CD4-positive, CD25-positive, alpha-beta regulatory T cell (primary cell): Measurements from ENCODE around the gene DLX3. TPM values are rescaled to one million over a fixed set of nuclear protein-coding genes. Genes with fewer than 3 reads are reported as not detected.
"Not testable (repeated sequence)": the region's sequence is repeated elsewhere in the genome, so short reads cannot be mapped to it uniquely, and the experiment has no call there.

Experiments used
- ATAC-seq, 2 donors: fragments of 150-1000 bp; cut with Tn5 transposase; one replicate each; pipeline ENCODE4 v1.10.0; 2021; ENCODE audit warnings: low read depth in 2 of 2, moderate number of reproducible peaks in 2 of 2, moderate library complexity in 1 of 2
- DNase-seq, 3 donors: peaks; one replicate each; pipeline versions ENCODE4 v3.0.0 to v3.0.0-alpha.2; 2012 to 2022; ENCODE audit warnings: mixed read lengths in 1 of 3
- H3K27ac ChIP-seq: one replicate; pipeline ENCODE4 v1.7.0; 2013; ENCODE audit warnings: mild to moderate bottlenecking, low read length; ENCODE audit not compliant: insufficient read depth, poor library complexity, severe bottlenecking
- H3K27me3 ChIP-seq: one replicate; pipeline ENCODE4 v1.7.0; 2013; ENCODE audit warnings: low read length; ENCODE audit not compliant: control insufficient read depth, insufficient read depth
- H3K36me3 ChIP-seq: one replicate; pipeline ENCODE4 v1.7.0; 2013; ENCODE audit warnings: mild to moderate bottlenecking, low read length, moderate library complexity; ENCODE audit not compliant: control insufficient read depth, insufficient read depth
- H3K4me1 ChIP-seq: 2 replicates; pipeline ENCODE4 v1.7.0; 2013; ENCODE audit warnings: mild to moderate bottlenecking, low read length; ENCODE audit not compliant: insufficient read depth, control insufficient read depth, poor library complexity, severe bottlenecking
- H3K4me3 ChIP-seq: one replicate; pipeline ENCODE4 v1.7.0; 2013; ENCODE audit warnings: low read depth, mild to moderate bottlenecking, low read length, moderate library complexity
- H3K9me3 ChIP-seq, 2 experiments: 1 replicate in 1 of 2; 2 replicates in 1 of 2; pipeline ENCODE4 v1.7.0; 2013; ENCODE audit warnings: low read length in 2 of 2, mild to moderate bottlenecking in 1 of 2, moderate library complexity in 1 of 2; ENCODE audit not compliant: control insufficient read depth in 2 of 2
- H3K27ac Mint-ChIP-seq, 3 donors: one replicate each; pipeline ENCODE4 v1.8.0; 2020 to 2022; ENCODE audit warnings: mild to moderate bottlenecking in 3 of 3, mixed read lengths in 3 of 3, moderate library complexity in 2 of 3
- H3K27me3 Mint-ChIP-seq: one replicate; pipeline ENCODE4 v1.8.0; 2022; ENCODE audit warnings: mild to moderate bottlenecking, mixed read lengths
- H3K36me3 Mint-ChIP-seq: one replicate; pipeline ENCODE4 v1.8.0; 2020; ENCODE audit warnings: mixed read lengths
- H3K4me1 Mint-ChIP-seq, 4 donors: one replicate each; pipeline ENCODE4 v1.8.0; 2020 to 2022; ENCODE audit warnings: mixed read lengths in 4 of 4, mild to moderate bottlenecking in 1 of 4
- H3K4me3 Mint-ChIP-seq, 4 donors: one replicate each; pipeline ENCODE4 v1.8.0; 2020 to 2022; ENCODE audit warnings: mild to moderate bottlenecking in 4 of 4, mixed read lengths in 4 of 4, moderate library complexity in 3 of 4
- H3K9me3 Mint-ChIP-seq, 7 donors: one replicate each; pipeline ENCODE4 v1.8.0; 2020 to 2022; ENCODE audit warnings: mixed read lengths in 7 of 7, mild to moderate bottlenecking in 3 of 7, moderate library complexity in 2 of 7
- polyA plus RNA-seq, 4 donors: library from polyadenylated mRNA; unstranded; fragments of 300-500 nt; fragmentation: Illumina TruSeq; gene quantifications; one replicate each; pipeline ENCODE4 v1.2.3, GENCODE V29; 2021
- total RNA-seq: library from RNA; stranded (reverse); gene quantifications from one replicate; pipeline ENCODE4 v1.2.3, GENCODE V29; 2022

The DLX3 gene
- total RNA-seq (not detected), polyA plus RNA-seq (under 1 TPM in 2 of 4 donors, not detected in 2; 0.06 to 0.09 TPM)

GRCh38 chr17:49995055-49995738 is at the start of gene DLX3:
Gene DLX3, minus strand, starts transcription at chr17:49995224. Its CDS starts 226 bp downstream, at chr17:49994998.
- peak within 1 kb of the TSS; percentile 64 for H3K4me3 ChIP-seq
- peak within 1 kb of the TSS in 1 of 3 donors; percentile 69 for H3K27ac Mint-ChIP-seq

GRCh38 chr17:50044483-50044882 is 49.5 kb upstream of the DLX3 start:
- DNase-seq, result no peak
- no peaks in the 10 kb centered on the region for H3K27me3 ChIP-seq
- peaks cover 0 to 2% (median 0%) of the 10 kb centered on the region in 7 donors for H3K9me3 Mint-ChIP-seq
- H3K27ac ChIP-seq, result no peak overlapping the region
- H3K27me3 Mint-ChIP-seq, result peaks cover 9% of the 10 kb centered on the region
- no peaks in the 10 kb centered on the region for H3K4me1 ChIP-seq
- ATAC-seq, result no peak
- no peaks in the 10 kb centered on the region for H3K36me3 ChIP-seq
- H3K36me3 Mint-ChIP-seq, result no peaks in the 10 kb centered on the region
- H3K4me3 ChIP-seq, result no peak overlapping the region
- H3K9me3 ChIP-seq, result no peaks in the 10 kb centered on the region
- H3K4me3 Mint-ChIP-seq, result no peak overlapping the region
- H3K4me1 Mint-ChIP-seq, result peaks cover 0 to 3% (median 0%) of the 10 kb centered on the region in 4 donors
- H3K27ac Mint-ChIP-seq, result no peak overlapping the region

More at GRCh38 chr17:49995055-49995738, at the start of gene DLX3:
- Mint-ChIP-seq H3K4me1 (peaks cover 0 to 44% (median 16%) of the 10 kb centered on the region in 4 donors), H3K4me3 (peak within 1 kb of the TSS; percentile 77 to 91 (median 88)), H3K27me3 (peaks cover 82% of the 10 kb centered on the region), H3K9me3 (peaks cover 0 to 8% (median 0%) of the 10 kb centered on the region in 7 donors), H3K36me3 (no peaks in the 10 kb centered on the region)
- H3K4me1 ChIP-seq, result peaks cover 34% of the 10 kb centered on the region
- H3K27me3 ChIP-seq, result peaks cover 47% of the 10 kb centered on the region
- H3K9me3 ChIP-seq, result peaks cover 0 to 5% of the 10 kb centered on the region in 2 experiments
- ATAC-seq (no peak), DNase-seq (no peak)
- no peak within 1 kb of the TSS for H3K27ac ChIP-seq
- H3K36me3 ChIP-seq, result no peaks in the 10 kb centered on the region

- H3K36me3 ChIP-seq, result no peaks in the 10 kb centered on the region
Observed at GRCh38 chr17:50043290-50044148, 48.5 kb upstream of the DLX3 start.

GRCh38 chr17:50042211-50042610 is 47.2 kb upstream of the DLX3 start:
- ATAC-seq, result no peak
- Mint-ChIP-seq H3K27ac (no peak overlapping the region), H3K9me3 (no peaks in the 10 kb centered on the region), H3K27me3 (peaks cover 9% of the 10 kb centered on the region), H3K4me3 (no peak overlapping the region), H3K36me3 (no peaks in the 10 kb centered on the region), H3K4me1 (no peaks in the 10 kb centered on the region)
- Histone ChIP-seq H3K27ac (no peak overlapping the region), H3K9me3 (no peaks in the 10 kb centered on the region), H3K4me1 (no peaks in the 10 kb centered on the region), H3K36me3 (no peaks in the 10 kb centered on the region), H3K27me3 (no peaks in the 10 kb centered on the region), H3K4me3 (no peak overlapping the region)
- DNase-seq, result no peak

More at GRCh38 chr17:50043290-50044148, 48.5 kb upstream of the DLX3 start:
- H3K27ac ChIP-seq, result no peak overlapping the region
- no peaks in the 10 kb centered on the region for H3K9me3 ChIP-seq
- H3K27me3 Mint-ChIP-seq, result peaks cover 9% of the 10 kb centered on the region
- no peaks in the 10 kb centered on the region for H3K27me3 ChIP-seq
- H3K27ac Mint-ChIP-seq, result no peak overlapping the region
- ATAC-seq, result no peak
- no peaks in the 10 kb centered on the region for H3K36me3 Mint-ChIP-seq
- no peak overlapping the region for H3K4me3 Mint-ChIP-seq
- peaks cover 0 to 2% (median 0%) of the 10 kb centered on the region in 7 donors for H3K9me3 Mint-ChIP-seq
- H3K4me1 ChIP-seq, result no peaks in the 10 kb centered on the region
- no peak overlapping the region for H3K4me3 ChIP-seq
- no peaks in the 10 kb centered on the region for H3K4me1 Mint-ChIP-seq
- DNase-seq, result no peak

- not testable (repeated sequence) for H3K36me3 Mint-ChIP-seq, H3K9me3 ChIP-seq, H3K4me3 Mint-ChIP-seq, ATAC-seq, H3K27ac ChIP-seq, H3K4me1 Mint-ChIP-seq, H3K4me1 ChIP-seq, DNase-seq, H3K27me3 Mint-ChIP-seq, H3K36me3 ChIP-seq, H3K27me3 ChIP-seq, H3K9me3 Mint-ChIP-seq, H3K4me3 ChIP-seq
- H3K27ac Mint-ChIP-seq, result peak overlapping the region in 1 of 3 donors; percentile 52
Observed at GRCh38 chr17:50040496-50040895, 45.5 kb upstream of the DLX3 start.

- H3K27me3 Mint-ChIP-seq, result peaks cover 13% of the 10 kb centered on the region
- H3K27me3 ChIP-seq, result no peaks in the 10 kb centered on the region
- no peaks in the 10 kb centered on the region for H3K9me3 Mint-ChIP-seq
- no peak overlapping the region for H3K4me3 ChIP-seq
- ATAC-seq, result no peak
- no peak for DNase-seq
- no peak overlapping the region for H3K27ac ChIP-seq
- H3K36me3 ChIP-seq, result no peaks in the 10 kb centered on the region
- no peaks in the 10 kb centered on the region for H3K4me1 ChIP-seq
- no peaks in the 10 kb centered on the region for H3K36me3 Mint-ChIP-seq
- H3K27ac Mint-ChIP-seq, result no peak overlapping the region
- H3K9me3 ChIP-seq, result no peaks in the 10 kb centered on the region
- H3K4me1 Mint-ChIP-seq, result no peaks in the 10 kb centered on the region
- no peak overlapping the region for H3K4me3 Mint-ChIP-seq
Observed at GRCh38 chr17:50039058-50039457, 44.0 kb upstream of the DLX3 start.

GRCh38 chr17:50037321-50038107 is 42.5 kb upstream of the DLX3 start:
- no peaks in the 10 kb centered on the region for H3K9me3 Mint-ChIP-seq
- Histone ChIP-seq H3K4me1 (no peaks in the 10 kb centered on the region), H3K36me3 (no peaks in the 10 kb centered on the region), H3K9me3 (no peaks in the 10 kb centered on the region), H3K27me3 (no peaks in the 10 kb centered on the region), H3K27ac (no peak overlapping the region), H3K4me3 (no peak overlapping the region)
- no peak overlapping the region for H3K27ac Mint-ChIP-seq
- no peaks in the 10 kb centered on the region for H3K4me1 Mint-ChIP-seq
- no peak overlapping the region for H3K4me3 Mint-ChIP-seq
- ATAC-seq (no peak), DNase-seq (no peak)
- H3K27me3 Mint-ChIP-seq, result peaks cover 15% of the 10 kb centered on the region
- no peaks in the 10 kb centered on the region for H3K36me3 Mint-ChIP-seq
